Activated T-helper 1 cell treated with anti-CD3 and anti-CD28 coated beads, Interleukin-12 subunit alpha, Interleukin-12 subunit beta, Interleukin-2, Interleukin-4 antibody, amounts not matched to agents 30 ng/mL and 10 ng/mL and 1 ng/mL, durations not matched to agents 14 hours and 24 hours and 36 hours (primary cell): ENCODE results near the gene SLC44A5. TPM values are rescaled to one million over a fixed set of nuclear protein-coding genes. Genes with fewer than 3 reads are reported as not detected.
"Not testable (repeated sequence)": the region's sequence is repeated elsewhere in the genome, so short reads cannot be mapped to it uniquely, and the experiment has no call there.

ENCODE experiments used
- DNase-seq: peaks from one replicate; pipeline ENCODE4 v3.0.0; 2021; ENCODE audit warnings: low spot score
- H3K27ac Mint-ChIP-seq: one replicate; pipeline ENCODE4 v1.8.0; 2021; ENCODE audit warnings: mild to moderate bottlenecking, mixed read lengths
- H3K27me3 Mint-ChIP-seq: one replicate; pipeline ENCODE4 v1.8.0; 2022; ENCODE audit warnings: mild to moderate bottlenecking, moderate library complexity, mixed read lengths; ENCODE audit not compliant: insufficient read depth
- H3K36me3 Mint-ChIP-seq: one replicate; pipeline ENCODE4 v1.8.0; 2021; ENCODE audit warnings: low read depth, mixed read lengths
- H3K4me1 Mint-ChIP-seq: one replicate; pipeline ENCODE4 v1.8.0; 2021; ENCODE audit warnings: low read depth, mixed read lengths
- H3K4me3 Mint-ChIP-seq: one replicate; pipeline ENCODE4 v1.8.0; 2021; ENCODE audit warnings: mild to moderate bottlenecking, moderate library complexity, mixed read lengths
- H3K9me3 Mint-ChIP-seq: one replicate; pipeline ENCODE4 v1.8.0; 2021; ENCODE audit warnings: mixed read lengths
- intact Hi-C: fragments of 100-400 bp; cut with micrococcal nuclease; formaldehyde crosslinking; loops from one replicate; pipeline ENCODE4 v1.15.1; 2024
- total RNA-seq: library from RNA; stranded (reverse); gene quantifications from 2 replicates; pipeline ENCODE4 v1.2.3, GENCODE V29; 2022

The SLC44A5 gene
- total RNA-seq, 1 donor from 2014 or later: not detected

GRCh38 chr1:75444220-75444619, 166.7 kb downstream of the SLC44A5 start:
- no peak for DNase-seq
- no peaks in the 10 kb centered on the region for H3K9me3 Mint-ChIP-seq

GRCh38 chr1:75440274-75440673, 170.6 kb downstream of the SLC44A5 start:
- Mint-ChIP-seq H3K36me3 (no peaks in the 10 kb centered on the region), H3K4me1 (no peaks in the 10 kb centered on the region), H3K27ac (no peak overlapping the region), H3K9me3 (no peaks in the 10 kb centered on the region), H3K27me3 (no peaks in the 10 kb centered on the region), H3K4me3 (no peak overlapping the region)
- no peak for DNase-seq
- intact Hi-C loops: no loop called here

More at GRCh38 chr1:75444220-75444619, 166.7 kb downstream of the SLC44A5 start:
- H3K27me3 Mint-ChIP-seq: no peaks in the 10 kb centered on the region
- no peak overlapping the region for H3K27ac Mint-ChIP-seq
- no peak overlapping the region for H3K4me3 Mint-ChIP-seq
- no peaks in the 10 kb centered on the region for H3K36me3 Mint-ChIP-seq
- H3K4me1 Mint-ChIP-seq: no peaks in the 10 kb centered on the region
- intact Hi-C loops: no loop called here

- Mint-ChIP-seq H3K4me1 (no peaks in the 10 kb centered on the region), H3K9me3 (no peaks in the 10 kb centered on the region), H3K4me3 (no peak overlapping the region), H3K27me3 (no peaks in the 10 kb centered on the region), H3K36me3 (no peaks in the 10 kb centered on the region), H3K27ac (no peak overlapping the region)
- intact Hi-C loops: no loop called here
- DNase-seq: no peak
Observed at GRCh38 chr1:75438355-75438754, 172.6 kb downstream of the SLC44A5 start.

- H3K4me3 Mint-ChIP-seq: no peak overlapping the region
- no peaks in the 10 kb centered on the region for H3K9me3 Mint-ChIP-seq
- no peaks in the 10 kb centered on the region for H3K27me3 Mint-ChIP-seq
- intact Hi-C loops: no loop called here
- no peaks in the 10 kb centered on the region for H3K4me1 Mint-ChIP-seq
- no peak overlapping the region for H3K27ac Mint-ChIP-seq
- DNase-seq: no peak
- H3K36me3 Mint-ChIP-seq: no peaks in the 10 kb centered on the region
Observed at GRCh38 chr1:75431843-75432242, 179.1 kb downstream of the SLC44A5 start.

- no peak overlapping the region for H3K27ac Mint-ChIP-seq
- intact Hi-C loops: no loop called here
- no peaks in the 10 kb centered on the region for H3K36me3 Mint-ChIP-seq
- no peaks in the 10 kb centered on the region for H3K27me3 Mint-ChIP-seq
- no peak for DNase-seq
- H3K9me3 Mint-ChIP-seq: no peaks in the 10 kb centered on the region
- no peaks in the 10 kb centered on the region for H3K4me1 Mint-ChIP-seq
- no peak overlapping the region for H3K4me3 Mint-ChIP-seq
Observed at GRCh38 chr1:75430526-75430925, 180.4 kb downstream of the SLC44A5 start.

- H3K27ac Mint-ChIP-seq: no peak overlapping the region
- DNase-seq: no peak
- no peaks in the 10 kb centered on the region for H3K4me1 Mint-ChIP-seq
- intact Hi-C loops: no loop called here
- no peaks in the 10 kb centered on the region for H3K27me3 Mint-ChIP-seq
- no peaks in the 10 kb centered on the region for H3K36me3 Mint-ChIP-seq
- H3K4me3 Mint-ChIP-seq: no peak overlapping the region
- no peaks in the 10 kb centered on the region for H3K9me3 Mint-ChIP-seq
Observed at GRCh38 chr1:75426688-75427087, 184.2 kb downstream of the SLC44A5 start.

- Mint-ChIP-seq H3K27me3 (no peaks in the 10 kb centered on the region), H3K4me3 (no peak overlapping the region), H3K9me3 (no peaks in the 10 kb centered on the region), H3K27ac (no peak overlapping the region), H3K4me1 (no peaks in the 10 kb centered on the region), H3K36me3 (no peaks in the 10 kb centered on the region)
- intact Hi-C loops: no loop called here
- no peak for DNase-seq
Observed at GRCh38 chr1:75425001-75425650, 185.8 kb downstream of the SLC44A5 start.

- H3K4me3 Mint-ChIP-seq: no peak overlapping the region
- H3K36me3 Mint-ChIP-seq: no peaks in the 10 kb centered on the region
- H3K27ac Mint-ChIP-seq: no peak overlapping the region
- H3K4me1 Mint-ChIP-seq: no peaks in the 10 kb centered on the region
- H3K27me3 Mint-ChIP-seq: no peaks in the 10 kb centered on the region
- intact Hi-C loops: no loop called here
- no peaks in the 10 kb centered on the region for H3K9me3 Mint-ChIP-seq
- no peak for DNase-seq
Observed at GRCh38 chr1:75423616-75424015, 187.3 kb downstream of the SLC44A5 start.

GRCh38 chr1:75423136-75423535, 187.8 kb downstream of the SLC44A5 start:
- no peaks in the 10 kb centered on the region for H3K36me3 Mint-ChIP-seq
- no peak for DNase-seq
- H3K9me3 Mint-ChIP-seq: no peaks in the 10 kb centered on the region
- H3K4me3 Mint-ChIP-seq: no peak overlapping the region
- no peaks in the 10 kb centered on the region for H3K4me1 Mint-ChIP-seq
- intact Hi-C loops: no loop called here
- H3K27ac Mint-ChIP-seq: no peak overlapping the region
- H3K27me3 Mint-ChIP-seq: no peaks in the 10 kb centered on the region

- H3K9me3 Mint-ChIP-seq: no peaks in the 10 kb centered on the region
- H3K36me3 Mint-ChIP-seq: no peaks in the 10 kb centered on the region
- no peak for DNase-seq
- no peaks in the 10 kb centered on the region for H3K27me3 Mint-ChIP-seq
- H3K27ac Mint-ChIP-seq: no peak overlapping the region
- intact Hi-C loops: no loop called here
- no peaks in the 10 kb centered on the region for H3K4me1 Mint-ChIP-seq
- H3K4me3 Mint-ChIP-seq: no peak overlapping the region
Observed at GRCh38 chr1:75421371-75421770, 189.5 kb downstream of the SLC44A5 start.

- DNase-seq: no peak
- Mint-ChIP-seq H3K36me3 (no peaks in the 10 kb centered on the region), H3K4me1 (no peaks in the 10 kb centered on the region), H3K27me3 (no peaks in the 10 kb centered on the region), H3K27ac (no peak overlapping the region), H3K4me3 (no peak overlapping the region), H3K9me3 (no peaks in the 10 kb centered on the region)
- intact Hi-C loops: no loop called here
Observed at GRCh38 chr1:75415187-75415586, 195.7 kb downstream of the SLC44A5 start.

GRCh38 chr1:75412616-75413015, 198.3 kb downstream of the SLC44A5 start:
- Mint-ChIP-seq H3K27ac (no peak overlapping the region), H3K36me3 (no peaks in the 10 kb centered on the region)

GRCh38 chr1:75404681-75405080, 206.2 kb downstream of the SLC44A5 start:
- H3K4me3 Mint-ChIP-seq, intact Hi-C loops, DNase-seq, H3K36me3 Mint-ChIP-seq, H3K27me3 Mint-ChIP-seq, H3K4me1 Mint-ChIP-seq, H3K9me3 Mint-ChIP-seq, H3K27ac Mint-ChIP-seq: not testable (repeated sequence)

More at GRCh38 chr1:75412616-75413015, 198.3 kb downstream of the SLC44A5 start:
- intact Hi-C loops: no loop called here
- no peak overlapping the region for H3K4me3 Mint-ChIP-seq
- H3K27me3 Mint-ChIP-seq: no peaks in the 10 kb centered on the region
- no peak for DNase-seq
- no peaks in the 10 kb centered on the region for H3K9me3 Mint-ChIP-seq
- no peaks in the 10 kb centered on the region for H3K4me1 Mint-ChIP-seq

- H3K4me1 Mint-ChIP-seq, H3K9me3 Mint-ChIP-seq, DNase-seq, intact Hi-C loops, H3K27ac Mint-ChIP-seq, H3K36me3 Mint-ChIP-seq, H3K4me3 Mint-ChIP-seq, H3K27me3 Mint-ChIP-seq: not testable (repeated sequence)
Observed at GRCh38 chr1:75403147-75403646, 207.7 kb downstream of the SLC44A5 start.
